HG03342 (cell line): Measurements from ENCODE around the gene PRSS21.

Source experiments
- ATAC-seq: cut with Tn5 transposase; IDR thresholded peaks from one replicate; pipeline ENCODE4 v1.9.1; 2021; ENCODE audit warnings: mild to moderate bottlenecking, moderate library complexity; ENCODE audit not compliant: unreplicated experiment

Gene PRSS21

DNA sequence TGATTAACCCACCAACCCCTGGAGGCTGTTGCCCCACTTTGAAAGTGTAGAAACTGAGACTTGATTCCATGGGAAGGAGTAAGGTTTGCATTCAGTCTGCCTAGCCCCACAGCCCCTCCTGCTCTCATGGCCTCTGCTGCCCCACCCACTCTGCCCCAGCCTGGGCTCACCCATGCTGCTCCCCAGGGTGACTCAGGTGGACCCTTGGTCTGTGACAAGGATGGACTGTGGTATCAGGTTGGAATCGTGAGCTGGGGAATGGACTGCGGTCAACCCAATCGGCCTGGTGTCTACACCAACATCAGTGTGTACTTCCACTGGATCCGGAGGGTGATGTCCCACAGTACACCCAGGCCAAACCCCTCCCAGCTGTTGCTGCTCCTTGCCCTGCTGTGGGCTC, 12.3 kb upstream of the PRSS21 start:
- no peak for ATAC-seq

GRCh38 chr16:2806286-2806685, 10.8 kb upstream of the PRSS21 start:
- ATAC-seq: no peak

DNA sequence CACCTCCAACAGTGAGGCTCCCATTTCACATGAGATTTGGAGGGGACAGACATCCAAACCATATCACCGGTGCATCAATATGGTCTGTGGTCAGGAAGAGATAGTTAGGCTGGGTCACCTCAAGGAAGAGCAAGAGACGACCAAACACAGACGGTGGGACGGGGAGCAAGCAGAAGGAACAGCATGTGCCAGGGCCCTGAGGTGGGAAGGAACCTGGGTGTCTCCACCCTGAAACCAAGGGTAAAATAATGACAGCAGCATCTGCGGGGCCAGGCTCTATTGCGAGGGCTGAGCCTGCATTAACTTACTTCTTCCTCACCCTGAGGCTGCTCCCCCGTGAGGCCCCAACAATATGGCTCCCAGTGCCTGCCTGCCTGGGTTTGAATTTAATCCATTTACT, 8.9 kb upstream of the PRSS21 start:
- no peak for ATAC-seq

GRCh38 chr16:2809149-2809760, 7.8 kb upstream of the PRSS21 start:
- no peak for ATAC-seq

DNA sequence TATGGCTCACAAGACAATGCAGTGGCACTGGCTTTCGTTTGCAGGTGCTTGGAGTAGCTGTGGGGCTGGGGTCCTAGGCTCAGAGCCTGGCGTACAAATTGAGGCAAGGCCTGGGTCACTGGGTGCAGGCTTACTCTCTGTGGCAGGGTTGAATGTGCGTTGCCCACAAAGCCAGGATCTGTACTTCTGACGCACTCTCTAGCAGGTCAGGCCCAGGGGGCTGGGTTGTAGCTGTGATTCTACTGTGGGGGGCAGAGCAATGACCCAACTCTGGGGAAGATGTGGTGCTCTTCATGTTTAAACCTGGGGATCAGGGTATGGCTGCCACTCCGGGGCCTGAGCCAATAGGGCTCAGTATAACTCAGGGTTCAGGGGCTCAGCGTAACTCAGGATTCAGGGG, 6.4 kb upstream of the PRSS21 start:
- ATAC-seq: no peak

GRCh38 chr16:2811703-2812471, 5.2 kb upstream of the PRSS21 start:
- no peak for ATAC-seq

DNA sequence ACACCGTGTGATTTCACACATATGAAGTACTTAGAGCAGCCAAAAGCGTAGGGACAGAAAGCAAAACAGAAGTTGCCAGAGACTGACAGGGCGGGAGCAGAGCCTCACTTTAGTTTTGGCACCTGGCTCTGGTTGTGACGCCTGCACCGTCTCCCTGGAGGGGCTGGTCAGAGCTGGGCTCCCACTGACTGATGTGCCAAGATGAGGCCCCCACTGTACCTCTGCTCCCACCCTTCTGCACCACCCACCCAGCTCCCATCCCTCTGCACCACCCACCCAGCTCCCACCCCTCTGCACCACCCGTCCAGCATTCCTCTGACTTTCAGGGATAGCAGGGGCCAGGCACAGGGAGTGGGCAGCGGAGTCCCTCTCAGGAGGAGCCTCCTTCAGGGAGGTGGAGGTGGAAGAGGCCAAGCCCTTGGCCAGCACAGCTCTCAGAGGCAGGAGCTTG, 3.2 kb upstream of the PRSS21 start:
- no peak for ATAC-seq

DNA sequence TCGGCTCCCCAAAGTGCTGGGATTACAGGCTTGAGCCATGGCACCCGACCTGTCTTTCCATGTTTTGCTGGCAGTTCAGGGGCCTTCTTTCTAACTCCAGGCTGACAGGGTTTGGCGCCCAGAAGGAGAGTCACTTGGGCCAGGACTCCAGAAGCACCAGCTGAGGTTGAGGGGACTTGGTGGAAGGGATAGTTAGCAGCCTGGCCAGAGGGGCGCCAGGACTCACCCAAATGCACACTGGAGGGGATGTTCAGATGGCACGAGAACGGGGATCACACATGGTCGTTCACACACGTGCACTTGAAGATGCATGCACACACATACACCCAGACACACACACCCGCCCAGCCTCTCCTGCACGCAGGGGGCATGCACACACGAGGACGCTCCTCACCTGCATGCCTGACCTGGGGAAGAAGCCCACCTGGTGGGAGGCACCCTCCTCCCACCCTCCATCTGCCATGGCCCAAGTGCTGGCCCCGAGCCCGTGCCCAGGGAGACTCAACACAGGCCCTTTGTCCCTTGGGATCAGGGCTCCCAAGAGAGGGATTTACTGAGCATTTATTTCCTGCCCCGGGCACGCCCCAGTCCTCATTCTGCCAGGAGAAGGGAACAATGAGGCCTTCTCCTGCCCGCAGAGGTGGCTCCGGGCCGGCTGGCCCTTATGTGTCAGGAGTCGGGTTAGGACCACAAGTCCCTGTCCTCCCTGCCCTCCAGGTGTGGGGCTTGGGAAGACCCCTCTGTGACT, 2.3 kb upstream of the PRSS21 start:
- no peak for ATAC-seq

DNA sequence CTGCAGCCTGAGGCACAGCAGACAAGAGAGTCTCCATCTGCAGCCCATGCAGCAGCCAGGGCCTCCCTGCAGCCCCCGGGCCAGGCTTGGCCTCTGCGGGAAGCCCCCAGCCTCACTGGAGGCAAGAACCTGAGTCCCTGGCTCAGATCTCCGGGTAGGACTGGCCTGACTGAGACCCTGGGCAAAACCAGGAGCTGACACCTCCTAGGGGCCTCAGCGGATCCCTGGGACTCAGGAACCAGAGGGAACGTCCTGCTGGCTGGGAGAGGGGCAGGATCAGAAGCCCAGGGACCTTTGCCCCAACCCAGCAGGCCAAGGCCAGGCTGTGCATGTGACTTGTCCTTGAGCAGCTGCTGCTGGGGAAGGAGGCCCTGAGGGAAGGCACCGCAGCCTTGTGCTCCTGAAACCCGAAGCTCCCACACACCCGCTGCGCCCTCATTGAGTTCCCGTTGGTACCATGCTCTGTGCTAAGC, 1.7 kb upstream of the PRSS21 start:
- no peak for ATAC-seq

- ATAC-seq: no peak
Observed at GRCh38 chr16:2817340-2818271, 569 bp downstream of the PRSS21 start.

DNA sequence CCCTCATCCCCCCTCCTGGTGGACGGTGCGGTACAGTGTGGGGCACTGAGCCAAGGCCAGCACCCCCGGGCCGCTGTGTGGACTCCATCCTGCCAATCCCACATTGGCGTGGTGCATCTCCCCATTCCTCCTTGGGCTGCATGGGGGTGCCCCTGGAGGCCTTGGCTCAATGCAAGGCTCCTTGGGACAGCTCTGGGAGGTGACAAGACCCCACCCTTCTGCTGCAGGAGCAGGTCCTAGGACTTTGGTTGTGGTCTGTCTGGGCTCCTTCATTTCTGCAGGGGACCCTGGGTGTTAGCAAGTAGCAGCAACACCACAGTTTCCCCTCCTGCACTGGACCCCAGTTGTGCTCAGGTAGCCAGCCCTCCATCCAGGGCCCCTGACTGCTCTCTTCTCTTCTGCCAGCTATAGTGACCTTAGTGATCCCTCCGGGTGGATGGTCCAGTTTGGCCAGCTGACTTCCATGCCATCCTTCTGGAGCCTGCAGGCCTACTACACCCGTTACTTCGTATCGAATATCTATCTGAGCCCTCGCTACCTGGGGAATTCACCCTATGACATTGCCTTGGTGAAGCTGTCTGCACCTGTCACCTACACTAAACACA, 1.3 kb downstream of the PRSS21 start:
- ATAC-seq: no peak

DNA sequence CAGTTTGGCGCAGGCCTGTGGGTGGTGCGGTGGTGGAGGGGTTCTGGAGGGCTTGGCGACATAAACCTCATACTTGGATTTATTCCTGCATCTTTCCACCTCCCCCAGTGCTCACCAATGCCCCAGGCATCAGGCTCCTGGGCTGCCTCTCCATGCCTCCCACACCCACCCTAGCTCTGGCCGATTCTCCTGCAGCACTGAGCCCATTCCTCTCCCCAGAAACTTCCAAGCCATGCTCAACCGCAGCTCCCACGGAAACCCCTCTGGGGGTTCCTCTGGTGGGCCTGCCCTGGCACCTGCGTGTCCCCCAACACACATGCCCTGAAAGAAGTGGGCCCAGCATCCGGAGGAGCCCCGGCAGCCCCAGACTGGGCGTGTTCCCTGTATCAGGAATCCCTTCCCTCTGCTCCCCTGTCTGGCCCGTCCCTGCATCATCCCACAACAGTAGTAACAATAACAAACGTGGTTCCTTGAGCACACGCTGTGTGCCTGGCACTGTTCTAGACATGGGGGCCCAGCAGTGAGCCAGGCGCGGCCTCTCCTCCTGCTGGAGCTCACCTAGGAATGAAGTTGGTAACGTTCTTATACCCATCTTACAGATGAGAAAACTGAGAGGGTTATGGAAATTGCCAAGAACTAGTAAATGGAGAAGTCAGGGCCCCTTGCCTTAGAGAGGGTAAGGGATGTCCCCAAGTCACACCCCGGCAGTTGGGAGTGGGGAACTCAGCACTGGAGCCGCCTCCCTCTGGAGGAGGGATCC, 2.3 kb downstream of the PRSS21 start:
- ATAC-seq: no peak

DNA sequence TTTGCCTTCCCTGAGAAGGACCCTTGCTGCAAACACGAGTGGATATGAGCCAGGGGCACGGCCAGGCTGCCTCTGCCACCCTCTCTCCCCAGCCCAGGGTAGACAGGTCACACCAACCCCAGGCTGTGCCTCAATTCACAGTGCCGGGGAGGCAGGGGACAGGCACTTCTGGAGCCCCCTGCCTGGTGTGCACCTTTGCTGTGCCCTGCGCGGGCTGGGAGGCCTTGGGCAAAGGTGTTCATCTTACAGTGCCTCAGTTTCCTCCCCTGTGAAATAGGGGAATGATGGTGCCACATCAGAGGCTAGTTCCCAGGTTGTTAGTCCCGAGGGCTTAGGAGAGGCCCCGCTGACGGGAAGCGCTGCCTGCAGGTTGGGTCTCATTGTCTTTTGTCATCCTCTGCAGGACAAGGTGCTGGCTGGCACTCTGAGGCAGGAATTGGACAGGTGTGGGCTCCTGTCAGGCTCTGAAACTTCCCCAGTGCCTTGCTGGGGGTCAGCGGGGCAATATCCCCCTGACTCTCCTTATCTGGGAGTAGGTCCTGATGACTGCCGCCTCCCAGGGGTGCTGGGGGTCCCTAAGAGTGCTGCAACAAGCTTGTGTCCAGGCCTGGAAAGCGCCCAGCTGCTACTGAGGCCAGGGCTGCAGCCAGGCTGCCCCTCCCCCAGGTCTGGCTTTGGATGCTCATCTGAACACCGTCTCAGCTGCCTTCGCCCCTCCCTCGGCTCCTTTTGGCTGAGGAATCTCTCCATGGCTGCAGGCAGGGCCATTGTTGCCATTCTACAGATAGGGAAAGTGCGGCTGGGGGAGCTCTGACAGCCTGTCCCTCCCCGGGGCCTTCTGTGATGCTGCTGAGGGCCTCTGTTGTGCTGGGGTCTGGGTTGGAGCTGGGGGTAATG, 3.1 kb downstream of the PRSS21 start:
- no peak for ATAC-seq

DNA sequence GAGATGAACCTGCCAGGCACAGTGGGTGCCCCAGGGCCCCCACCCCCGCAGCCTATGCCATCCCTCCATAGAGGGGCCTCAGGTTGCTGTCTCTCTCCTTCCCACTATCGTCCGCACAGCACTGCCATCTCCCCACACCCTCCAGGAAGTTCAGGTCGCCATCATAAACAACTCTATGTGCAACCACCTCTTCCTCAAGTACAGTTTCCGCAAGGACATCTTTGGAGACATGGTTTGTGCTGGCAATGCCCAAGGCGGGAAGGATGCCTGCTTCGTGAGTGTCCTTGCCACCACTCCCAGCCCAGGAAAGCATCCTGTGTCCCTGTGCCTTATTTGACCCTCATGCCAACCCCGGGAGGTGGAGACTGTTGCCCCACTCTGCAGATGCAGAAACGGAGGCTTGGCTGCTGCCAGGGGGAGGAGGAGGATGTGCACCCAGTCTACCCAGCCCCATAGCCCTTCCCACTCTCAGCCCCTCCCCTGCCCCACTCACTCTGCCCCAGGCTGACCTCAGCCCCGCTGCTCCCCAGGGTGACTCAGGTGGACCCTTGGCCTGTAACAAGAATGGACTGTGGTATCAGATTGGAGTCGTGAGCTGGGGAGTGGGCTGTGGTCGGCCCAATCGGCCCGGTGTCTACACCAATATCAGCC, 3.9 kb downstream of the PRSS21 start:
- ATAC-seq: no peak

- no peak for ATAC-seq
Observed at GRCh38 chr16:2821487-2822157, 4.6 kb downstream of the PRSS21 start.

- no peak for ATAC-seq
Observed at GRCh38 chr16:2822158-2822495, 5.1 kb downstream of the PRSS21 start.

- ATAC-seq: no peak
Observed at GRCh38 chr16:2822496-2822895, 5.5 kb downstream of the PRSS21 start.

DNA sequence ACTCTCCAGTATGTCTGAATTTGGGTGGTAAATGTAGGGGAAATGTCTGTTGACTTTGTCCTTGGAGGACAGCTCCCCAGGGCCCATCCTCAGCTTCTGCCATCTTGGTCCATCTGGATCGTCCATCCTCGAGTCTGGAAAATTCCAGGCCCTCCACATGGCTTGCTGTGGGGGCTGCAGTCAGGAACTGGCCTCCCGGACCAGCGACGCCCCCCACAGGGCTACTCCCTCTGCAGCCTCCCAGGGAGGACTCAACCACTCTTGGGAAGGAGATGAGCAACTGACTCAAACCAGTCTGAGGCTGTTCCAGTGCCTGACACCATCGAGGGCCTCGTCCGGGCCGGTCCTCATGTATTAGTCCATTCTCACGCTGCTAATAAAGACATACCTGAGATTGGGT, 7.6 kb downstream of the PRSS21 start:
- ATAC-seq: no peak
